HUES48 (cell line): ENCODE measurements around the gene BNIP5.

Experiments used
- H3K27ac ChIP-seq: one replicate; pipeline ENCODE4 v1.7.0; 2013; ENCODE audit warnings: low read depth, low read length, inconsistent platforms
- H3K27me3 ChIP-seq: 2 replicates; pipeline ENCODE4 v1.6.1; 2013; ENCODE audit warnings: mild to moderate bottlenecking, low read length; ENCODE audit not compliant: control insufficient read depth, insufficient read depth
- H3K36me3 ChIP-seq: 2 replicates; pipeline ENCODE4 v1.6.1; 2013; ENCODE audit warnings: low read length; ENCODE audit not compliant: control insufficient read depth, insufficient read depth
- H3K4me1 ChIP-seq: 2 replicates; pipeline ENCODE4 v1.6.1; 2013; ENCODE audit warnings: mild to moderate bottlenecking, low read length; ENCODE audit not compliant: control insufficient read depth, insufficient read depth
- H3K4me3 ChIP-seq: 2 replicates; pipeline ENCODE4 v1.5.1; 2013; ENCODE audit warnings: mild to moderate bottlenecking, low read depth, low read length
- H3K9ac ChIP-seq: 2 replicates; pipeline ENCODE4 v1.6.1; 2013; ENCODE audit warnings: mild to moderate bottlenecking, low read depth, low read length, moderate library complexity
- H3K9me3 ChIP-seq: 2 replicates; pipeline ENCODE4 v1.6.1; 2013; ENCODE audit warnings: low read length; ENCODE audit not compliant: control insufficient read depth, insufficient read depth

Gene BNIP5, protein sequence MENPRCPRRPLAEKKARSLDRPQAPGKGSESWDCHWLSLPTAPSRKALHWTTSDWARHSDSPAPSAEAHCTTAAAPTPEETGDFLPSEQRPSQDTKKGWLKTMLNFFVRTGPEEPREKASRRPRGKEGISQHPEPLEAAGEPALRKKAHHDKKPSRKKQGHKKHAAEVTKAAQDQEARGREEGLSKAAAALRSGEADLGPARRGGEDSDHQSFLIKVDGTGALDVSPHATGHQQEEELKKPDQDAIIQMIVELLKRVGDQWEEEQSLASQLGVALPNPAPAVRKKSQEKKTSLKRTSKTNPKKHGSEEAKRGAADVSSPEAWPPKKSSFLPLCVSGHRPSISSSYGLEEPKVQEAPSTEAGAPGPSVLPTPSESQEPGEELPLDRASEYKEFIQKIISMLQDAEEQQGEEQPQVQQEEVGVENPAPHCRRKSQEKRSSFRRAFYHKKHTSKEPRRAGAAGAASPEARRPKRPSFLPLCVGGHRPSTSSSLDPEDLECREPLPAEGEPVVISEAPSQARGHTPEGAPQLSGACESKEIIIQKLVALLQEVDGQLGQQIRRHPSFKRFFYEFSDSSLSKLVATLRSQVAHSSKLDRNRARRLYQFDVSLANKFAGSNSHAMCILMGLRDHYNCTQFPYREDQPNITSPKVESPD

GRCh38 chr6:36336779-36337241 lies at the start of gene BNIP5:
Gene BNIP5, minus strand, starts transcription at chr6:36336888. Its CDS starts 6,198 bp downstream, at chr6:36330690.
- no peak within 1 kb of the TSS for H3K27ac ChIP-seq
- H3K36me3 ChIP-seq: no peaks in the 10 kb centered on the region
- no peaks in the 10 kb centered on the region for H3K9me3 ChIP-seq
- H3K27me3 ChIP-seq: peaks cover 18% of the 10 kb centered on the region
- no peak within 1 kb of the TSS for H3K9ac ChIP-seq
- no peak within 1 kb of the TSS for H3K4me3 ChIP-seq
- H3K4me1 ChIP-seq: peaks cover 8% of the 10 kb centered on the region; the same call in 1 of the 2 replicates

GRCh38 chr6:36384095-36384494 lies 47.4 kb upstream of the BNIP5 start:
- Histone ChIP-seq H3K4me1 (0 out of 2 replicates have a peak, but pooled peaks cover 8% of the 10 kb centered on the region), H3K27me3 (peaks cover 41% of the 10 kb centered on the region), H3K9me3 (no peaks in the 10 kb centered on the region), H3K9ac (no peak overlapping the region), H3K27ac (no peak overlapping the region), H3K4me3 (no peak overlapping the region), H3K36me3 (no peaks in the 10 kb centered on the region)

DNA sequence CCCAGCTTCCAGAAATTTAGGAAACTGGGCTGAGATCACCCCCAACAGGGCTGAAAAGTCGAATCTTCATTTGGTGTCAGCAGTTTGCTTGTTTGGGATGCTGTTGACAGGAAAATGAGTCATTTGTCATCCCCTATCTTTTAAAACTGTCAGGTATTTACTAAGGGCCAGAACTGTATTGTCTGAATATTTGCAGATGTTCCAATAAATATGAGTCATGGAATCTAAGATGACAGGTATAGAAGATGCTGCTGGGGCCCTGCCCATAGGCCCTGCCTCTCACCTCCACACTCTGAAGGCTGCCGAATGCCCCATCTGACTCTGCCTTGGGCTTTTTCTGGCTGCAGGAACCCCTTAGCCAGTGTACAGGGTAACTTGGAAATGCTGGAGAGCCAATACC lies 46.9 kb upstream of the BNIP5 start:
- Histone ChIP-seq H3K27me3 (peaks cover 36% of the 10 kb centered on the region), H3K4me3 (no peak overlapping the region), H3K4me1 (0 out of 2 replicates have a peak, but pooled peaks cover 8% of the 10 kb centered on the region), H3K9me3 (no peaks in the 10 kb centered on the region), H3K9ac (no peak overlapping the region), H3K27ac (no peak overlapping the region), H3K36me3 (no peaks in the 10 kb centered on the region)

- H3K36me3 ChIP-seq: no peaks in the 10 kb centered on the region
- no peak overlapping the region for H3K27ac ChIP-seq
- peaks cover 30% of the 10 kb centered on the region for H3K27me3 ChIP-seq
- no peak overlapping the region for H3K9ac ChIP-seq
- no peak overlapping the region for H3K4me3 ChIP-seq
- no peaks in the 10 kb centered on the region for H3K9me3 ChIP-seq
- 0 out of 2 replicates have a peak, but pooled peaks cover 8% of the 10 kb centered on the region for H3K4me1 ChIP-seq
Measured at GRCh38 chr6:36382976-36383375, 46.3 kb upstream of the BNIP5 start.

DNA sequence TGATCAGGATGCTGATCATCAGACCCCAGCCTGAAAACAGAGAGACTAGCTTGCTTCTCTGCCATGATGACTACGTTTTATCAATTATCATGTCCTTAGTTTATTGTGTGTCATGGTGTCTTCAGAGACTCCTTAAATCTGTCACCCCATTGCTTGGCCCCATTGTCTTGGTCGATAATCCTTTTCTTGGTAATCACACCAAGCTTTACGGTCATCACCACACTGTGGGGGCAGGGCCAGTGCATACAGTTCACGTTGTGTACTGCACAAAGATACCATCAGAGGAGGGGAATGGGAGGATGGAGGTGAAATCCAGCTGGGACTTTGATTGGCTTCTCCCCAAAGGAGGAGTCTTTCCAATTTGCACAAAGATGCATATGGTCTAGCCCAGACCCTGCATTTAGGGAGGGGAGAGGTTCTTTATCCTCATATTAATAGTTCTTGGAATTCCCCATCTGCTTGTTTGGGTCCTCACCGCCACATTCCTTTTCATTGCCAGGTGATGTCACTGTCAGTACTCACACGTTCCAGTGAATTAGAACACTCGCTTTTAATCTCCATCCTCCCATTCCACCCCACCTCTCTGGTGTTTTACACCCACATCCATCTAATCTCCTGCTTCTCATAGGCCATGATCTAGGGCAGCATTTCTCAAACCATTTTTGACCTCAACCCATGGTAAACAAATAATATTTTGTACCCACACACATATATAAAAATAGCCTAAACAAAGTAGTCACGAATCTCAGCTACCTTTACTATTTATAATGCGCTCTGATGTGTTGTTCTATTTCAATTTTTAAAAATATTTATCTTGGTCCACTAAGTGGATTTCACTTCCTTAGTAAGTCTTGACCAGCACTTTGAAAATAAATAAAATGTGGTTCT lies 45.1 kb upstream of the BNIP5 start:
- Histone ChIP-seq H3K36me3 (no peaks in the 10 kb centered on the region), H3K9ac (no peak overlapping the region), H3K4me1 (0 out of 2 replicates have a peak, but pooled peaks cover 8% of the 10 kb centered on the region), H3K9me3 (no peaks in the 10 kb centered on the region), H3K27me3 (peaks cover 18% of the 10 kb centered on the region), H3K4me3 (no peak overlapping the region), H3K27ac (no peak overlapping the region)

DNA sequence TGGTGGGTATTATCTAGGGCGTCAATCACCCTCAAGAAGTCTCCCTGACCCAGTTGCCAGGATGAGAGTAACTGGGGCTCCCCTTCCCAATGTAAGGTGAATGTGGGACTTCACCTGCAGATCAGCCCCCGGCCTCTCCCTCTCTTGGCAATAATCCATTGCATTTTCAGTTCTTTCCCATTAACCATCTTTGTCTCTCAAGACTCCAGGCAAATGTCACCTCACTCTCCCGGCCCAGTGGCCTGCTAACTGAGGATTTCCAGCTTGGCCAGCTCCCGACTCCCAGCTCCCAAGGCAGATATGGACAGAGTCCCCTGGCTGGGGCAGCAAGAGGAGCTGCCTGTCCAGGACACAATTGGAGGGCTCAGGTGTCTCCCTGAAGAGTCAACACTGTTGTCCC lies 43.5 kb upstream of the BNIP5 start:
- Histone ChIP-seq H3K4me1 (0 out of 2 replicates have a peak, but pooled peaks cover 4% of the 10 kb centered on the region), H3K4me3 (no peak overlapping the region), H3K9me3 (no peaks in the 10 kb centered on the region), H3K27me3 (peaks cover 3% of the 10 kb centered on the region; the same call in 1 of the 2 replicates), H3K27ac (no peak overlapping the region), H3K9ac (no peak overlapping the region), H3K36me3 (no peaks in the 10 kb centered on the region)

DNA sequence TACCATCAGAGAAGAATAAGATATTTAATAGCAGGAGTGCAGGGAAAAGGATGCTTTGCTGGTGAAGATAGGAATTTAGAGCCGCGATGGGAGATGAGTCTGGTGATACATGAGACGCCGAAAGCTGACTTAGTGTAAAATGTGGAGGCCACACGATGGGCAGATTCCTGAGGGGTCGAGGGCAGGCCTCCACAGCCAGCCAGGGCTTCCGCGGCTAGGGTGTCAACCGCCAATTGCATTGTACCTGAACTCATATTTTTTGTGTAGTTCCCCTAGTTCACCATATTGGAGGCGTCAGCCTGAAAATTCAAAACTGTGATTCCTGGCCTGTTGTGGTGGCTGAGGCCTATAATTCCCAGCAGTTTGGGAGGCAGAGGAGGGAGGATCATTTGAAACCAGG lies 42.2 kb upstream of the BNIP5 start:
- H3K27ac ChIP-seq: no peak overlapping the region
- no peaks in the 10 kb centered on the region for H3K9me3 ChIP-seq
- no peak overlapping the region for H3K4me3 ChIP-seq
- H3K36me3 ChIP-seq: no peaks in the 10 kb centered on the region
- H3K4me1 ChIP-seq: 0 out of 2 replicates have a peak, but pooled peaks cover 4% of the 10 kb centered on the region
- H3K9ac ChIP-seq: no peak overlapping the region
- H3K27me3 ChIP-seq: no peaks in the 10 kb centered on the region

DNA sequence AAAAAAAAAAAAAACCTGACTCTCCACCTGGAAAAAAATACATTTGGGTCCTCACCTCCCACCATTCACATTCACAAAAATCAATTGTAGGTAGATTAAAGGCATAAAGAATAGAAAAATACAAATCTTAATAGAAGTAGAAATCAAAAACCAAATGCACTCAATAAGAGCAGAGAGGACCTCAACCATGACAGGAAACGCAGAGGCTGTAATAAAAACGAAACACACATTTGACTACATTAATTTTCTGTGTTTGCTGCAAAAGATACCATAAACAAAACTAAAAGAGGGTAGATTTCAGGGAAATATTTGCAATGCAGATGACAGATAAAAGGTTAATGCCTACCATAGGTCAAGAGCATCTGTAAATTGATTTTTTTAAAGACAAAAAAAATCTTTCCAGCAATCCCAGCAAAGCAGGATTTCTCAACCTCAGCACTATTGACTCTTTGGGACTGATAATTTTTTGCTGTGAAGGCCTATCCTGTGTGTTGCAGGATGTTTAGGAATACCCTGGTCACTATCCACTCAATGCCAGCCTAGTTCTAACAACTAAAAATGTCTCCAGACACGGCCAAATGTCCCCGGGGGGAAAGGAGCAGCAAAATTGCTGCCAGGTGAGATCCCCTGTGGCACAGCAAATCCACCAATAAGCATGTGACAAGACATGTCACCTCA lies 41.7 kb upstream of the BNIP5 start:
- no peak overlapping the region for H3K27ac ChIP-seq
- no peaks in the 10 kb centered on the region for H3K9me3 ChIP-seq
- 0 out of 2 replicates have a peak, but pooled peaks cover 4% of the 10 kb centered on the region for H3K4me1 ChIP-seq
- no peaks in the 10 kb centered on the region for H3K27me3 ChIP-seq
- no peak overlapping the region for H3K4me3 ChIP-seq
- no peaks in the 10 kb centered on the region for H3K36me3 ChIP-seq
- no peak overlapping the region for H3K9ac ChIP-seq

GRCh38 chr6:36377594-36377993 lies 40.9 kb upstream of the BNIP5 start:
- Histone ChIP-seq H3K9me3 (no peaks in the 10 kb centered on the region), H3K4me3 (no peak overlapping the region), H3K36me3 (no peaks in the 10 kb centered on the region), H3K27me3 (no peaks in the 10 kb centered on the region), H3K27ac (no peak overlapping the region), H3K4me1 (0 out of 2 replicates have a peak, but pooled peaks cover 4% of the 10 kb centered on the region), H3K9ac (no peak overlapping the region)

- Histone ChIP-seq H3K27me3 (no peaks in the 10 kb centered on the region), H3K4me1 (no peaks in the 10 kb centered on the region)
Measured at GRCh38 chr6:36376742-36377141, 40.1 kb upstream of the BNIP5 start.

More at GRCh38 chr6:36376742-36377141, 40.1 kb upstream of the BNIP5 start:
- no peaks in the 10 kb centered on the region for H3K9me3 ChIP-seq
- H3K36me3 ChIP-seq: no peaks in the 10 kb centered on the region
- H3K27ac ChIP-seq: no peak overlapping the region
- no peak overlapping the region for H3K9ac ChIP-seq
- H3K4me3 ChIP-seq: no peak overlapping the region
